HG03139 (cell line): ENCODE results near the gene GMPS.
"Not testable (repeated sequence)": the region's sequence is repeated elsewhere in the genome, so short reads cannot be mapped to it uniquely, and the experiment has no call there.

Experiments
- ATAC-seq: cut with Tn5 transposase; IDR thresholded peaks from one replicate; pipeline ENCODE4 v1.9.1; 2021; ENCODE audit not compliant: unreplicated experiment

GMPS gene

DNA sequence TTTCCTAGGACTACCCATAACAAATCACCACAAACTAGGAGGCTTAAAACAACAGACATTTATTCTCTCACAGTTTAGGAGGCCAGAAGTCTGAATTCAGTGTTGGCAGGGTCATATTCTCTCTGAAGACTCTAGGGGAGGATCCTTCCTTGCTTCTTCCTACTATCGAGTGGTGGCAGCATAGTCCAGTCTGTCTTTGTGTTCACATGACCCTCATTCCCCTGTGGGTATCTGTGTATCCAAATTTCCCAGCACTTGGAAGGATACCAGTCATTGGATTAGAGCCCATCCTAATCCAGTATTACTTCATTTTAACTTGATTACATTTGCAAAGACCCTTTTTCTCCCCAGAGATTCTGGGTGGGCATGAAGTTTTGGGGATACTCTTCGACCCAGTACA is 63.8 kb downstream of the GMPS start:
- ATAC-seq, result no peak

DNA sequence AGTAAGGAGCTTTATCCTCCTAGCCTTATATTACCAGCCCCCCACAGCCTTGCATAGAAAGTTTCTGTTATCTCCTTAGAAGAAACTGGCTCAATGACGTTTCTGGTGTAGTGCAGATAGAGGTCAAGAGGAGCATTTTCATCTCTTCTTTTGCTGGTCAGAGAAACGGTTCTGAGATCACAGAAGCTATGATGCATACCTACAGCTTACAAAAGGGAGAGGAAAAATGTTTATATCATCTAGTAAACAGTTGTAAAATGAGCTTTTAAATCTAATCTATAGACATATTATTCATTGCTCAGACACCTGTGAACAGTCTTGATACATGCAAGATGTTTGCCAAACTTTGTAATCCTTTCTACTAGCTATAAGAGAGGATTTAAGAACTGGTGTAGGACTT is 68.0 kb downstream of the GMPS start:
- no peak for ATAC-seq

DNA sequence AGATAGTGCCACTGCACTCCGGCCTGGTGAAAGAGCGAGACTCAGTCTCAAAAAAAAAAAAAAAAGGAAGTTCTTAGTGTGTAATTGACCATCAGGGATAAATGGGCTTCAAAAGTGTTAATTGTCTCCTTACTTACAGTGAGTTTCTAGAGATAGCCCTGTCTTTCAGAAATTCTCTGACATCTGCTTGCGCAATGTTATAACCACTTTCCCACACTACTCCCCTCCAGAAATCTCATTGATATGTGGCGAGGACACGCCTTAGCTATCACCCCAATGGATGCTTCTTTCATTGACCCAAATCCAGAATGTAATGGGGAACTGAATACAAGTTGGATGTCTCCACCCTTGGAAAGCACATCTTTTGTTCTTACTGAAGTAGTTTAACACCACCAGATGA is 70.9 kb downstream of the GMPS start:
- no peak for ATAC-seq

DNA sequence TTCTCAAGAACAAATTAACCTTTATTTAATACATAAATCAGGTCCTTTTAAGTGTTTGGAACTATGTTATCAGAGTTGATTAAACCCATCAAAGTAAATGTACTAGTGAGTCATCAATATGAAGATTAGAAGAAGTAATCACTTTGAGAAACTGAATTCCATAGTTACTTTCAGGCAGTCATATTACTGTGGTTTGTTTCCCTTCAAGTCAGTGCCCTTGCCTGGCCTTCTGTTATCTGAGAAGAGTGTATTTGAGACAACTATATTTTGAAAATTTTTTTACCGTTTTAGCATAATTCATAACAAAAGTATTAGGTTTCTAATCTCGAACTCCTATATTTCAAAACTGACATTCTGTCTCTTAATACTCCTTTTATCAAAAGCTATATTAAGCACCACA is 73.6 kb downstream of the GMPS start:
- no peak for ATAC-seq

DNA sequence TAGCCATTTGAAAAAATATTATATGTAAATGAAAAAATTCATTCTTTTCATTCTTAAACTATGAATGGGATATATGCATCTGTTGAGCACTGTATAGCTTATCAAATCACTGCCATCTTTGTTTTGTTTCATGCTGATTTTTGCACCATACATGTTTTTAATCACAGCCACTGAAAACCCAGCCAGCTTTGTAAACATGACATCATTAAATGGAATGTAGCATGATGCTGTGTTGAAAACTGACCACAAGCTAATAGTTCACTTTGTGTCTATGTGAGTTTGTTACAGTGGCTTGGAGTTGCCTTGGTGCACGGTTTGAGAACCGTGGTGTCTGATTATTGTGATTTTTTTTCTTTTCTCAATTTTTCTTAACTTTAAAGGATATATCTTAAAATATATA is 75.7 kb downstream of the GMPS start:
- no peak for ATAC-seq

DNA sequence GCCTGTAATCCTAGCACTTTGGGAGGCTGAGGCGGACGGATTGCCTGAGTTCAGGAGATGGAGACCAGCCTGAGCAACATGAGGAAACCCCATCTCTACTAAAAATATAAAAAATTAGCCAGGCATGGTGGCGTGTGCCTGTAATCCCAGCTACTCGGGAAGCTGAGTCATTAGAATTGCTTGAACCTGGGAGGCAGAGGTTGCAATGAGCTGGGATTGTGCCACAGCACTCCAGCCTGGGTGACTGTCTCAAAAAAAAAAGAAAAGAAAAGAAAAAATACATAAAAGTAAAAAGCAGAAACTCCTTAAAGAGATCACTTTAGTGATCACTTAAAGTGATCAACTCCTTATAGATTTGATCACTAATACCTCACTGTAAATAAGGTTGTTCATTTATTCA is 78.0 kb downstream of the GMPS start:
- no peak for ATAC-seq

DNA sequence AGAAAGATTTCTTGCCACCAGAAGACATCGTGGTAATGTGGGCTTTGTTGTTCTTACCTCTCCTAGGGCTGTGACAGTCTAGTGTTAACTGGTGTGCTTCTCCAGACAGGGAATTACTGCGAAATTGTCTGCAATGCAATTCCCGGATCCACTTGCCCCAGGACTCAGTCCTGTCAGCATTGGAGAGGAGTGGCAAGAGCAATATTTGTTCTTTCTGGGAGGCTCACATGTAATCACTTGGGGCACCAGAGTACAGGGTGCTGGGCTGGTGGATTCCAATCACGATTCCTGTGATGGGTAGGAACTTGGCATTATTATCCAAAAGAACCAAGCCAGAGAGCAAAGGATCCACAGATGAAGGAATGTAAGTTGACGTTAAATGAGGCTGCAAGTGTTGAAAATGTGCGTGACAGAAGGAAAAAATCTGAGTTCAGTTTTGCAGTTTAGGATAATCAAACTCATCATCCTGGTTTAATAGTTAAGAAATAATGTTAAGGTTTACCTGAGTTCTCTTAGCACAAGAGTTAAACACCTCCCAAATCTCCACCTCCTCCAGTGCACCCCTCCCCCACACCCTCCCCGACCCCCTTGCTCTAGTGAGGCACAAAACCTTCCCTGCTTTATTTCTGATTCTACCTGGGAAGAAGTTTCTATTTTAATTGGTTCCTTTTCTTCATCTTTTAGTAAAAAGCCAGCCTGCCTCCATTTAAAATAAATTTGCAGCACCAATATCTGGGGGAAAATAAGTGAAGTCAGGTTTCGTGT is 79.2 kb downstream of the GMPS start:
- no peak for ATAC-seq

DNA sequence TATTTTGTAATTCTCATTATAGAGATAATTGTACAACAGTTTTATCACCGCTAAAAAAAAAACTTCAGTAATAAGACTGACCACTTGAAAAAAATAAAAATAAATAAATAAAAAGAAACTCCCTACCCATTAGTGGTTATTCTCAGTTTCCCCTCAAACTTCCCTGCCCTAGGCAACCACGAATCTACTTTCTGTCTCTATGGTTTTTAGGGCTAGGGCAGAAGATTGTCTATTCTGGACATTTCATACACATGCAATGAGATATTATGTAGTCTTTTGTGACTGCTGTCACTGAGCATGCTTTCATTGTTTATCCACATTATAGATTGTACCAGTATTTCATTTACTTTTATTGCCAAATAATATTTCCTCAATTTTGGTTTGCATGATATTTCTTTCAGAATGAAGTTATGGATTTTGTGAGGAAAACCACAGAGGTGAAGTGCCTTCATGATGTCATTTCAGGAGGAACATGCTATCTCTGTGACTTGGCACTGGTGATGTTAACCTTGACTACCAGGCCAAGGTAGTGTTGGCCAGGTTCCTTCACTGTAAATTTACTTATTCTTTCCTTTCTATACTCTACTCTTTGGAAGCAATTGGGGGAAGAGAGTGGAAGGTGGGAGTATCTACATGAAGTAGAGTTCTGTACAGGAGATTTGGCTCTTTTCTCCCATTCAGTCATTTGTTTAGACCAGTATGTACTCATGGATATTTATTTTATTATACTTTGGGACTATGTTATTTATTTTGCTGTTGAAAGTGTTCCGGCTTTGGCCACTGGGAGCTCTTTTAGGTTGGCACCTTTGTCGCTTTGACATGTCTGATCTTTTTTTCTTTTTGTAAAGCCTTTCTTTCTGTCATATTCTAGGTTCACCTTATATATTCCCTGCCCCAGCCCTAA is 86.3 kb downstream of the GMPS start:
- no peak for ATAC-seq

DNA sequence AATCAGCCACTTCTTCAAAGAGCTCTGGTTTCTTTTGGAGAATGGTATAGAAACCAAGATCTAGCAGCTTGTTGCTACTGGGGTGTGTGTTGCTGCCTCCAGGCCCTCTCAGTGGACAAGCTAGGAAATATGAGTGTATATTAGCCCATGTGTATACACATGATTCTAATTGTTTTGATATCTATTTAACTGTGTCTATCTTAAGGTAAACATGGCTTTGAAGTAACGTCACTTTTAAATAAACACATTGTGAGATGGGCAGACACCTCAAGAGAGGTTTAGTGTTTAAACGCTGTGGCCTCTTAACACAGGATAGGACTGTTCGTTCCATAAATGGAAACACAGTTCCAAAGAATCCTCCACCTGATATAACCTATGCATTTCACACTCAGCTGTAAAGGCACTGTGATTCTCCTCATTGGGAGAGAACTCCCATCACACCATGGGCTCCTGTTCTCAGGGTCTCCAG is 87.0 kb downstream of the GMPS start:
- no peak for ATAC-seq

DNA sequence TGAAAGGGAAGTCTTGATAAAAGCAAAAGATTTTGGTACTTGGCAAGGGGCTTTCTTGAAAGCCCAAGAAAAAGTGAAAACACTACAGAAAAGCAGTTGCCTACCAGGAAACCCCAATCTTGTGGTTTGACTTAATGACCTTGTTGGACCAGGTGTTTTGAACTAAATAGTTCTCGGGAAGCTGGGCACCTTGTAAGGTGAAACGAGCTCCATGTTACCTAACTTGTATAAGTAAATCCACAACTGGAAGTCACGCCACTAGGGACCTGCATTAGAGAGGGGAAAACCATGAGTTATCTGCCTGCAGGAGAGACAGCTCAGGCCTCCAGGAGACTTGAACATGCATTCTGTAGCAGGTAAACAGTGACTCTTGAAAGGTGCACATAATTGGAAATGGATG is 88.2 kb downstream of the GMPS start:
- no peak for ATAC-seq

DNA sequence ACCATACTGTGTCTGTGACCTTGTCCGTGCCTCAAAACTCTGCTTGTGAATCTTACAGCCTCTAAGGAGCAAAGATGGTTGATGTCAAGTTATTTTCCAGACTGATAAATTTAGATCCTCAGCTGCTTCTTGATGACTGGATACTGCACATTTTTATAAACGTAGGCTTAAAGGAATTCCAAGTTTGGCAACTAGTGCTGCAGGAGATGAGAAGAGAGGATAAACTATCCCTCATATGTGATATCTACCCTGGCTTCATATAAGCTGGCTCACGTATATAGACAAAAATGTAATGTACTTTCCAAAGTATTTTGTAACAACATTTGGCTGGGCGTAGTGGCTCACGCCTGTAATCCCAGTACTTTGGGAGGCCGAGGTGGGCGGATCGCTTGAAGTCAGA is 89.6 kb downstream of the GMPS start:
- no peak for ATAC-seq

DNA sequence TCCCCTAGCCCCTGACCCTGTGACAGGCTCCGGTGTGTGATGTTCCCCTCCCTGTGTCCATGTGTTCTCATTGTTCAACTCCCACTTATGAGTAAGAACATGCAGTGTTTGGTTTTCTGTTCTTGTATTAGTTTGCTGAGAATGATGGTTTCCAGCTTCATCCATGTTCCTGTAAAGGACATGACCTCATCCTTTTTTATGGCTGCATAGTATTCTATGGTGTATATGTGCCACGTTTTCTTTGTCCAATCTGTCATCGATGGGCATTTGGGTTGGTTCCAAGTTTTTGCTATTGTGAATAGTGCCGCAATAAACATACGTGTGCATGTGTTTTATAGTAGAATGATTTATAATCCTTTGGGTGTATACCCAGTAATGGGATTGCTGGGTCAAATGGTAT is 90.6 kb downstream of the GMPS start:
- ATAC-seq, result not testable (repeated sequence)

DNA sequence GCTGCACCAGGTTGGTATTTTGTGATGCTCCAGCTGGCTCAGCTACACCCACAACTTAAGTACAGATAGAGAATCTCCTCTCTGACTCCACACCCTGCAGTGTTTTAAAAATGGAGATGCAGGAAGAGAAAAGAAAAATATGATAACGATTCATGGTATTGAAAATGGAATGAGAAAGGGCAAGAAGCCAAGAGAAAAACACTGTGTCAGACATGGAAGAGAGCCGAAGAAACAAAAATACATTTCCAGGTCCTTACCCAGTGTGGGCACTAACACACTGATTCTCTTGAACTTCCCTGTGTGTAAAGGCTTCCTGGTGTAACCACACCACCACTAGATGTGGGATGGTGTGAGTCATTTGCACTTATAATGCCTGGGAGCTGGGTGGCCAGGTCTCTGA is 93.1 kb downstream of the GMPS start:
- ATAC-seq, result no peak

DNA sequence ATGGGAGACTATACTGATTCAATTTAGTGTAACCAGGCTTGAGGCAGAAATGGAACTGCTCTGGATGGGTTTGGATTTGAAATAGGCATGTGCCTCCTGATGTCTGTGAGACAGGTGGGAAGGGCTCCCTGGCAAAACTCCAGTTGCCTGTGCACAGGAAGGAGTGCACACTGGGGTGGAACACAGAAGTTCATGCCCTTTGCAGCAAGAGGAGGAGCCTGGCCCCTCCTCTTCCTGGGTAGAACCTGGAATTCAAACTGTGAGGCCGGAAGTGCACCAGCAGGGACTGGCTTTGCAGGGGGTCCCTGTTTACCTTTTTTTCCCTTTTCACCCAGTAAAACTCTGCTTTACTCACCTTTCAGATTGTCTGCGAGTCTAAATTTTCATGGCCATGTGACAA is 99.9 kb downstream of the GMPS start:
- ATAC-seq, result no peak

DNA sequence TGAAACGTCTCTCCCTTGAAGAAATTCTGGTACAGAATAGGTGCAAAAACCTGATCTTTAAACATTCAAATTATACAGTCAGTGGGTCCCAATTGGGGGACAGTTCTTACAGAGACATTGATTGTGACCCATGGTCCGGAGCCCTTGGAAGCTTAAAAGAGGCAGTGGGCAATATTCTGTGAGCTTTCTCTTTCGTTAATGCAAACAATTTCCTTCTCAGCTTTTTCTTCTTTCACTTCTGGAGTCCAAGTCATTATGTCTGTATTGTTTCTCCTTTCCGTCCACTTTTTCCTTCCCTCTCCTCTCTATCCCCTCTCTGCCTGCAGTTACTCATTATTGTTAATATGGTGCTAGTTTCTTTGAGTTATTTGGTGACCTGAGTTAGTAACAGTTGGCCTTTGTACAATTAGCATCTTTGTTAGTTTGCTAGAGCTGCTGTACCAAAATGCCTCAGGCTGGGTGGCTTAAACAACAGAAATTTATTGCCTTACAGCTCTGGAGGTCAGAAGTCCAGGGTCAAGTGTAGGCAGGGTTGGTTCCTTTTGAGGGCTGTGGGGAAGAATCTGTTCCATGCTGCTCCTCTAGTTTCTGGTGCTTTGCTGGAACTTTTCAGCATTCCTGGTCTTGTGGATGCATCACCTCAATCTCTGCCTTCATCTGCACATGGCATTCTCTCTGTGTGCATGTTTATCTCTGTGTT is 102.6 kb downstream of the GMPS start:
- ATAC-seq, result no peak

DNA sequence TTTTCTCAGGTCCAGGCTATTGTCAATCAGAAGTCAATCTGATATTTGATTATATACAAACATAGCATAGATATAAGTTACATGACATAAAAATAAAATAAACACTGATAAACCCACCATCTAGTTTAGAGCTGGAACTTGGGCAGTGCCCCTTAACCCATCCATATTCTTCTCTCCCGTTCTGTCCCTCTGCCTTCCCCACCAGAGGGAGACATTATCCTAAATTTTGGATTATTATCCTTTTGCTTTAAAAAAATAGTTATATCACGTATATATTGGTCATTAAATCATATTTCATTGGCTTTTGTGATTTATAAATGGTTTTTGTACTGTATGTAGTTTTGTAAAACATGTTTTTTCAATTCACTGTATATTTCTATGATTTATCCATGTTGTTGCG is 107.9 kb downstream of the GMPS start:
- ATAC-seq, result no peak

DNA sequence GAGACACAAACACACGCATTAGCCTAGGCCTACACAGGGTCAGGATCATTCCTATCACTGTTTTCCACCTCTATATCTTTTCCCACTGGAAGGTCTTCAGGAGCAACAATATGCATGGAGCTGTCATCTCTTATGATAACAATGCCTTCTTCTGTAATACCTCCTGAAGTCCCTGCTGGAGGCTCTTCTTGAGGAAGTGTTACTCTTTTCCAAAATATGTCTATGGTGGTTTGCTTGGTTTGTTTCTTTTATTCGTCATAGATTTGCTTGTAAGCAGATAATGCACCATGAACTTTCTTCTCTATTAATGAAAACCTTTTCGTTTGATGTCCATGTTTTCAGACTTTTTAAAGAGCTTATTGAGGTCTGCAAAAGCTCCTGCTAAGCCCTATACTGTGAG is 109.3 kb downstream of the GMPS start:
- no peak for ATAC-seq

DNA sequence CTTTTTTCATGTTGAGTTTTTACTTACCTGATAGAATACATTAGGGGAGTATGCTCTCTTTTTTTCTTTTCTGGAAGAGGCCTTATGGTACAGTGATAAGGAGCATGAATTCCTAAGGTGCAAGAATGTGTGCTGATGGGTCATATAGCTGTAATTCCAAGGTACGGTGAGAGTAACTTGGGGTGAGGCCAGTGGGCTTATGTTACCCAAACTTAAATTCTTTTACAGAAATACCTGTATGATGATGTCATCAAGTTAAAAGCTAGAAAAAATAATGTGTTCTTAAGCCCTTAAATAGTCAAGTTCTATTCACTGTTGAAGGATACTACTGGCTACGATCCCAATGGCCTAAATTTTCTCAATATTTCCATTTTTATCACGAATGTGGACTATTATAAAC is 111.2 kb downstream of the GMPS start:
- ATAC-seq, result no peak

DNA sequence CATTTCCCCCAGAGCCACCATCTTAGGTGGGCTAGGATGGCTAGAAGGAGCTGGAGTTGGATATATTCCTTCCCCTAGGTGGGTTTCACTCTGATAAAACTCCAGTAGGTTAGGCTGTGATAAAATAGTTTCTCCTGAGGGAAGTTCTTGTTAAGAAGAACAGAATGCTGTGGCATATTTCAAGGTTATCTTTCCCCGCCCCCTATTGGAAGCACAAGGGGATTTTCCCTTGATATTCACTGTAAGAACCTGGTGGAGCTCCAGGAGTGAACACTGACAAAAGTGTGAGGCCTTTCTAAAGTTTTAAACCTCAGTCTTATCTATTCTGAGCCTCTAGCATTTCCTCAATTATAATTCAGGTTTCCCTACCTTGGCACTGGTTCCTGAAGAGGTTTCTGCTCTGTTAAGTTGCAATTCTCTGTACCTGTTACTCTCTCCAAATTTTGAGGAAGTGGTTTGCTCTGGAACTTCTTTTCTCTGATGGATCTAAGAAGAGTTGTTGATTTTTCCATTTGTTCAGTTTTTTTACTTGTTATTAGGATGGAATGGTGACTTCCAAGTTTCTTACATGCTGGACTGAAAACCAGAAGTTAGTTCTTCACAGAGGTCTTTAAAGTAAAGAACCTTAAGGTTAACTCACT is 113.5 kb downstream of the GMPS start:
- ATAC-seq, result no peak

DNA sequence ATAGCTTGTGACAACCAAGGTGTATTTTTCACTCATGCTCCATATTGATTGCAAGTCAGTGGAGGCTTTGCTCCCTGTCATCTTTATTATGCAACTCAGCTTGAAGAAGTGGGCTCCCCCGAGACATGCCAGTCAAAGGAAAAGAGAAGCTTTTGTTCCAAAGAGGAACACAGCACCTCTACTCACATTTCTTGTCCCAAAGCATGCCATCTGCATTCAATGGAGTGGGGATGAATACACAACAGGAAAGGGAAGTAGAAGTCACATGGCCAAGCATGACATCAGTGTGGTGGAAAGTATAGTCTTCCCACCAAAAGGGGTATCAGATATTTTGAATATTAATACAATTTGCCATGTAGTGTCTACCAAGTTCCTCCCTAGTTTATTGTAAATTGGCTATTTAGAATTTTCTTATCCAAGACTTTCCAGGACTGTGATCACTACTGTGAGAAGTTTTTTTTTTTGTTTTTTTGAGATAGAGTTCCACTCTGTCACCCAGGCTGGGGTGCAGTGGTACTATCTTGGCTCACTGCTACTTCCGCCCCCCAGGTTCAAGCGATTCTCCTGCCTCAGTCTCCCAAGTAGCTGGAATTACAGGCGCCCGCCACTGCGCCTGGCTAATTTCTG is 114.5 kb downstream of the GMPS start:
- ATAC-seq, result no peak

DNA sequence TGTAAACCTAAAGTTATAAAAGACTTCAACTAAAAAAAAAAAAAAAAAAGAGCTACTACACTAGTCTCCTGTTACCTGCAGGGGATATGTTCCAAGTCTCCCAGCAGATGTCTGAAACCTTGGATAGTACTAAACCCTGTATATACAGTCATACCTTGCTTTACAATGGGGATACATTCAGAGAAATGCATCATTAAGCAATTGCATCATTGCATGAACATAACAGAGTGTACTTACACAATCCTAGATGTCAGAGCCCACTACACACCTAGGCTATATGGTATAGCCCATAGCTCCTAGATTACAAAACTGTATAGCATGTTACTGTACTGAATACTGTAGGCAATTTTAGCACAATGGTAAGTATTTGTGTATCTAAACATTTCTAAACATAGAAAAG is 119.1 kb downstream of the GMPS start:
- no peak for ATAC-seq
